NT2/D1 (cell line): ENCODE measurements around the gene PMIS2.

Experiments
- SUZ12 ChIP-seq: IDR thresholded peaks from 2 replicates; pipeline ENCODE4 v1.6.1; 2011; ENCODE audit not compliant: insufficient read length, insufficient read depth; ENCODE audit errors: extremely low read depth
- YY1 ChIP-seq: IDR thresholded peaks from 2 replicates; pipeline ENCODE4 v1.6.1; 2011; ENCODE audit not compliant: insufficient read length, insufficient read depth
- ZNF274 ChIP-seq: IDR thresholded peaks from 2 replicates; pipeline ENCODE4 v1.6.1; 2011; ENCODE audit warnings: mild to moderate bottlenecking, low read depth, low read length

- TF ChIP-seq SUZ12 (no peak), YY1 (no peak), ZNF274 (no peak)
Measured at GRCh38 chr19:35577918-35578317, 8.1 kb upstream of the PMIS2 start.
